HS-27A (cell line): ENCODE results near the gene INMT.

Experiments
- DNase-seq: peaks from one replicate; pipeline ENCODE4 v3.0.0-alpha.2; 2012; ENCODE audit warnings: low read depth, missing footprints

INMT gene

GRCh38 chr7:30728591-30729100 lies 23.3 kb upstream of the INMT start:
- no peak for DNase-seq

GRCh38 chr7:30729642-30730041 lies 22.3 kb upstream of the INMT start:
- no peak for DNase-seq

- no peak for DNase-seq
Observed at GRCh38 chr7:30730097-30730496, 21.8 kb upstream of the INMT start.

GRCh38 chr7:30730996-30731395 lies 20.9 kb upstream of the INMT start:
- DNase-seq = no peak

GRCh38 chr7:30731581-30731980 lies 20.4 kb upstream of the INMT start:
- no peak for DNase-seq

GRCh38 chr7:30732606-30733005 lies 19.3 kb upstream of the INMT start:
- DNase-seq = no peak

- DNase-seq = no peak
Observed at GRCh38 chr7:30733216-30733615, 18.7 kb upstream of the INMT start.

- no peak for DNase-seq
Observed at GRCh38 chr7:30733691-30734090, 18.2 kb upstream of the INMT start.

- no peak for DNase-seq
Observed at GRCh38 chr7:30734497-30734896, 17.4 kb upstream of the INMT start.

GRCh38 chr7:30735631-30736030 lies 16.3 kb upstream of the INMT start:
- DNase-seq = no peak

- DNase-seq = no peak
Observed at GRCh38 chr7:30736291-30736690, 15.6 kb upstream of the INMT start.

GRCh38 chr7:30738026-30738915 lies 13.7 kb upstream of the INMT start:
- no peak for DNase-seq

GRCh38 chr7:30739691-30740090 lies 12.2 kb upstream of the INMT start:
- no peak for DNase-seq

- DNase-seq = no peak
Observed at GRCh38 chr7:30740417-30741181, 11.3 kb upstream of the INMT start.

GRCh38 chr7:30741289-30741688 lies 10.6 kb upstream of the INMT start:
- no peak for DNase-seq

- no peak for DNase-seq
Observed at GRCh38 chr7:30743371-30744074, 8.4 kb upstream of the INMT start.

- no peak for DNase-seq
Observed at GRCh38 chr7:30744075-30744417, 7.9 kb upstream of the INMT start.

- no peak for DNase-seq
Observed at GRCh38 chr7:30745261-30745941, 6.5 kb upstream of the INMT start.

GRCh38 chr7:30750010-30750409 lies 1.9 kb upstream of the INMT start:
- DNase-seq = no peak

- DNase-seq = no peak
Observed at GRCh38 chr7:30750683-30751650, 968 bp upstream of the INMT start.

GRCh38 chr7:30752484-30752883 lies 549 bp downstream of the INMT start:
- DNase-seq = no peak
